HepG2 (cell line): ENCODE data around the gene JPT2. TPM values are rescaled to one million over a fixed set of nuclear protein-coding genes. Genes with fewer than 3 reads are reported as not detected.
A peak's percentile ranks its signal among the peaks of the same experiment; 100 is the strongest.

ENCODE experiments used
- ATAC-seq: fragments of 200-7000 bp; cut with Tn5 transposase; 3 replicates; pipeline ENCODE4 v1.9.1; 2020; ENCODE audit warnings: mild to moderate bottlenecking, moderate library complexity
- BruUV-seq: library from RNA; stranded (reverse); fragments of 400-500 nt; replicated peaks from 2 replicates; lab custom pipeline; 2021; lab: Mats Ljungman, UMichigan
- CTCF ChIA-PET: fragments of 300-600 bp; formaldehyde crosslinking; extraction: SDS; loops from one replicate; lab custom pipeline; 2021; ENCODE audit warnings: low total read pairs, inconsistent platforms, low intra/inter-chr PET ratio; lab: Yijun Ruan, JAX
- POLR2A ChIA-PET: fragments of 350-600 bp; sonication (Branson Sonifier 250); formaldehyde crosslinking; loops from one replicate; lab custom pipeline; 2020; ENCODE audit warnings: antibody characterized with exemption, inconsistent platforms; lab: Yijun Ruan, JAX
- DNase-seq: peaks from one replicate; pipeline ENCODE4 v3.0.0-alpha.2; 2015; ENCODE audit warnings: low spot score
- FAIRE-seq: peaks from 3 replicates; lab custom pipeline; 2011; peaks lifted over from hg19 to GRCh38; lab: Jason Lieb, UNC
- H2AFZ ChIP-seq: one replicate; pipeline ENCODE4 v1.6.1; 2011; ENCODE audit warnings: low read length, inconsistent platforms
- H3K27ac ChIP-seq: fragments of 300-600 bp; 3 replicates; pipeline ENCODE4 v1.8.0; 2011; ENCODE audit warnings: mixed run types, mild to moderate bottlenecking, mixed read lengths, low read length, inconsistent platforms; ENCODE audit not compliant: insufficient read depth; ENCODE audit errors: extremely low read length
- H3K27me3 ChIP-seq, 2 experiments: fragments of 200-600 bp in 1 of 2; 2 replicates in 1 of 2; 3 replicates in 1 of 2; pipeline versions ENCODE4 v1.6.0 to v1.8.0; 2011; ENCODE audit warnings: low read length in 2 of 2, mild to moderate bottlenecking in 2 of 2, moderate library complexity in 2 of 2, inconsistent platforms in 1 of 2; ENCODE audit not compliant: insufficient read depth in 2 of 2, control insufficient read depth in 1 of 2
- H3K36me3 ChIP-seq, 2 experiments: fragments of 200-600 bp in 1 of 2; replicated peaks in 1 of 2; 2 replicates in 1 of 2; 3 replicates in 1 of 2; pipeline versions ENCODE4 v1.5.1 to v1.8.0; 2011; ENCODE audit warnings: low read length in 2 of 2, inconsistent platforms in 1 of 2; ENCODE audit not compliant: insufficient read depth in 2 of 2, control insufficient read depth in 1 of 2
- H3K4me1 ChIP-seq: 2 replicates; pipeline ENCODE4 v1.5.1; 2012; ENCODE audit warnings: low read length, inconsistent platforms; ENCODE audit not compliant: insufficient read depth
- H3K4me2 ChIP-seq: 2 replicates; pipeline ENCODE4 v1.6.0; 2011; ENCODE audit warnings: low read depth, low read length, inconsistent platforms
- H3K4me3 ChIP-seq, 3 experiments: fragments of 200-600 bp in 1 of 3; sonication (generic), shearing (Covaris generic) in 1 of 3; replicated peaks in 1 of 3; 2 replicates each; pipeline ENCODE4 v1.5.1; 2011 to 2016; ENCODE audit warnings: low read length in 3 of 3, inconsistent platforms in 2 of 3, low read depth in 2 of 3, mild to moderate bottlenecking in 2 of 3, control low read depth in 1 of 3, mixed read lengths in 1 of 3; ENCODE audit not compliant: insufficient read depth in 1 of 3
- H3K79me2 ChIP-seq: one replicate; pipeline ENCODE4 v1.6.1; 2011; ENCODE audit warnings: low read length, inconsistent platforms; ENCODE audit not compliant: insufficient read depth
- H3K9ac ChIP-seq: 2 replicates; pipeline ENCODE4 v1.6.0; 2011; ENCODE audit warnings: mild to moderate bottlenecking, low read depth, low read length, inconsistent platforms; ENCODE audit not compliant: insufficient read depth
- H3K9me3 ChIP-seq: 2 replicates; pipeline ENCODE4 v1.5.1; 2012; ENCODE audit warnings: mild to moderate bottlenecking, low read length
- H4K20me1 ChIP-seq: 2 replicates; pipeline ENCODE4 v1.6.0; 2011; ENCODE audit warnings: inconsistent platforms, mild to moderate bottlenecking, low read length, moderate library complexity; ENCODE audit not compliant: insufficient read depth
- ARHGAP35 ChIP-seq: sonication (generic); formaldehyde crosslinking; IDR thresholded peaks from 2 replicates; pipeline ENCODE4 v1.9.0; 2022; ENCODE audit warnings: mild to moderate bottlenecking, inconsistent platforms, moderate library complexity, missing genetic modification reagents, borderline replicate concordance
- KLF12 ChIP-seq: sonication (generic); formaldehyde crosslinking; IDR thresholded peaks from 2 replicates; pipeline ENCODE4 v1.4.0; 2020; ENCODE audit warnings: missing genetic modification reagents, borderline replicate concordance
- MBNL3 ChIP-seq: fragments of 250-450 bp; sonication (Bioruptor Pico); conservative IDR thresholded peaks from 2 replicates; pipeline ENCODE4 v1.8.0; 2022; ENCODE audit warnings: mild to moderate bottlenecking, inconsistent platforms
- PCBP2 ChIP-seq: fragments of 200-400 bp; formaldehyde crosslinking; optimal IDR thresholded peaks from 2 replicates; pipeline ENCODE3; 2018; ENCODE audit warnings: low read length, low read depth; ENCODE audit not compliant: poor library complexity, severe bottlenecking
- PRPF4 ChIP-seq: fragments of 200-400 bp; formaldehyde crosslinking; IDR thresholded peaks from 2 replicates; pipeline ENCODE4 v1.6.1; 2016; ENCODE audit warnings: low read length, low read depth; ENCODE audit not compliant: poor library complexity, severe bottlenecking
- ZIK1 ChIP-seq: sonication (generic); formaldehyde crosslinking; IDR thresholded peaks from 2 replicates; pipeline ENCODE4 v1.5.0; 2020; ENCODE audit warnings: mild to moderate bottlenecking, low read depth, missing genetic modification reagents, borderline replicate concordance
- ZNF34 ChIP-seq: sonication (generic); formaldehyde crosslinking; IDR thresholded peaks from 2 replicates; pipeline ENCODE4 v1.4.0; 2020; ENCODE audit warnings: mild to moderate bottlenecking, missing genetic modification reagents, borderline replicate concordance
- ZNF530 ChIP-seq: sonication (generic); formaldehyde crosslinking; IDR thresholded peaks from 2 replicates; pipeline ENCODE4 v1.5.0; 2020; ENCODE audit warnings: low read depth, mild to moderate bottlenecking, missing genetic modification reagents
- ZNF850 ChIP-seq: sonication (generic); formaldehyde crosslinking; conservative IDR thresholded peaks from 2 replicates; pipeline ENCODE4 v1.9.0; 2021; ENCODE audit warnings: mild to moderate bottlenecking, missing genetic modification reagents
- WGBS: methylation state at CpG from one replicate; pipeline ENCODE4 v1.1.6; 2017; ENCODE audit warnings: low lambda C conversion rate; 5-methylcytosine and 5-hydroxymethylcytosine counted together
- in situ Hi-C: cut with HindIII; loops from 2 replicates; pipeline ENCODE4 v1.10.0; 2017; ENCODE audit warnings: low pct_unique_long_range_greater_than_20kb; ENCODE audit not compliant: extremely low pct_ligation_motif_present
- intact Hi-C: fragments of 100-400 bp; cut with micrococcal nuclease; formaldehyde crosslinking; loops from one replicate; pipeline ENCODE4 v1.10.0; 2022; ENCODE audit not compliant: unreplicated experiment
- polyA plus RNA-seq, 8 experiments: library from polyadenylated mRNA; depleted of rRNA in 3 of 8; stranded (reverse) in 7 of 8; unstranded in 1 of 8; fragments of >200 nt; fragmentation: Illumina TruSeq in 4 of 8; extraction: Trizol in 4 of 8; gene quantifications; 2 replicates each; pipeline versions ENCODE4 v1.2.1 to v1.2.3, GENCODE V29; 2011 to 2016; ENCODE audit warnings: low read depth in 4 of 8, missing spikeins in 1 of 8, mixed read lengths in 1 of 8; ENCODE audit not compliant: insufficient read depth in 1 of 8
- total RNA-seq, 5 experiments: library from RNA; depleted of rRNA; stranded (reverse); fragments of >200 nt; fragmentation: Illumina TruSeq; extraction: Trizol; gene quantifications; 2 replicates each; pipeline ENCODE4 v1.2.3, GENCODE V29; 2016; ENCODE audit warnings: low read depth in 1 of 5

The JPT2 gene
- total and polyA plus RNA-seq, 2 of the 13 experiments (the other 11 are each of a cell fraction or from before 2014, with no cell fraction given), result 53.5 to 89.4 TPM

GRCh38 chr16:1744338-1744840 is 66.3 kb downstream of the JPT2 start:
- no peaks in the 10 kb centered on the region for H3K4me1 ChIP-seq
- FAIRE-seq, result no peak
- H4K20me1 ChIP-seq, result no peaks in the 10 kb centered on the region; the same call in 1 of the 2 replicates
- no peaks in the 10 kb centered on the region for H3K9me3 ChIP-seq
- H3K27ac ChIP-seq, result no peak overlapping the region
- BruUV-seq, result no TSS peak
- TF ChIP-seq ZNF850 (CRISPR knock-in tag) (no peak), KLF12 (CRISPR knock-in tag) (no peak), PCBP2 (no peak), ZNF530 (CRISPR knock-in tag) (no peak)
- POLR2A ChIA-PET, result no interaction called here
- H3K27me3 ChIP-seq, result no peaks in the 10 kb centered on the region
- DNase-seq, result no peak
- WGBS, result 97% methylated on average over 16 of the region's 24 CpGs
- ATAC-seq, result no peak
- H3K9ac ChIP-seq, result no peak overlapping the region
- no peak overlapping the region for H2AFZ ChIP-seq
- peaks cover 13 to 45% of the 10 kb centered on the region in 2 experiments; a peak in 4 of 5 replicates for H3K36me3 ChIP-seq
- no peak overlapping the region for H3K4me3 ChIP-seq
- H3K79me2 ChIP-seq, result no peaks in the 10 kb centered on the region
- in situ Hi-C loops, result no loop called here
- intact Hi-C loops, result no loop called here
- CTCF ChIA-PET, result no interaction called here
- no peak overlapping the region for H3K4me2 ChIP-seq

- Histone ChIP-seq H3K27ac (no peak overlapping the region), H2AFZ (no peak overlapping the region), H3K4me3 (no peak overlapping the region), H3K79me2 (no peaks in the 10 kb centered on the region), H3K4me2 (no peak overlapping the region), H3K36me3 (peaks cover 15 to 50% of the 10 kb centered on the region in 2 experiments; a peak in 4 of 5 replicates), H3K27me3 (no peaks in the 10 kb centered on the region), H3K9ac (no peak overlapping the region), H3K4me1 (no peaks in the 10 kb centered on the region), H4K20me1 (no peaks in the 10 kb centered on the region), H3K9me3 (no peaks in the 10 kb centered on the region)
- in situ Hi-C loops, result no loop called here
- CTCF ChIA-PET, result no interaction called here
- intact Hi-C loops, result no loop called here
- POLR2A ChIA-PET, result no interaction called here
- DNase-seq (no peak), FAIRE-seq (no peak), ATAC-seq (no peak)
- BruUV-seq, result TSS peak; percentile 24
- 96% methylated on average over 14 of the region's 25 CpGs for WGBS
- TF ChIP-seq ZIK1 (CRISPR knock-in tag) (no peak), MBNL3 (no peak), PRPF4 (no peak), ARHGAP35 (no peak), ZNF34 (no peak)
Observed at GRCh38 chr16:1745181-1745899, 67.3 kb downstream of the JPT2 start.
